IPS-18a (cell line): ENCODE results near the gene RPH3AL.
"Not testable (repeated sequence)": the region's sequence is repeated elsewhere in the genome, so short reads cannot be mapped to it uniquely, and the experiment has no call there.

ENCODE experiments used
- H3K27ac ChIP-seq: one replicate; pipeline ENCODE4 v1.5.1; 2013; ENCODE audit warnings: low read length
- H3K27me3 ChIP-seq: one replicate; pipeline ENCODE4 v1.6.1; 2013; ENCODE audit warnings: mild to moderate bottlenecking, low read length; ENCODE audit not compliant: control insufficient read depth, insufficient read depth
- H3K36me3 ChIP-seq: one replicate; pipeline ENCODE4 v1.6.1; 2013; ENCODE audit warnings: low read depth, low read length; ENCODE audit not compliant: control insufficient read depth
- H3K4me1 ChIP-seq: one replicate; pipeline ENCODE4 v1.6.1; 2013; ENCODE audit warnings: low read depth, low read length; ENCODE audit not compliant: control insufficient read depth
- H3K4me3 ChIP-seq: one replicate; pipeline ENCODE4 v1.5.1; 2013; ENCODE audit warnings: low read length
- H3K9ac ChIP-seq: one replicate; pipeline ENCODE4 v1.6.1; 2013; ENCODE audit warnings: mild to moderate bottlenecking, low read length, moderate library complexity
- H3K9me3 ChIP-seq: one replicate; pipeline ENCODE4 v1.6.1; 2013; ENCODE audit warnings: low read depth, low read length; ENCODE audit not compliant: control insufficient read depth

RPH3AL gene

GRCh38 chr17:279331-279730, 73.3 kb downstream of the RPH3AL start:
- Histone ChIP-seq H3K27me3 (no peaks in the 10 kb centered on the region), H3K27ac (no peak overlapping the region), H3K4me3 (no peak overlapping the region), H3K4me1 (no peaks in the 10 kb centered on the region), H3K36me3 (no peaks in the 10 kb centered on the region), H3K9me3 (no peaks in the 10 kb centered on the region), H3K9ac (no peak overlapping the region)

- Histone ChIP-seq H3K9me3 (no peaks in the 10 kb centered on the region), H3K9ac (no peak overlapping the region), H3K4me3 (no peak overlapping the region), H3K36me3 (no peaks in the 10 kb centered on the region), H3K27me3 (no peaks in the 10 kb centered on the region), H3K27ac (no peak overlapping the region), H3K4me1 (no peaks in the 10 kb centered on the region)
Measured at GRCh38 chr17:278676-279059, 73.9 kb downstream of the RPH3AL start.

DNA sequence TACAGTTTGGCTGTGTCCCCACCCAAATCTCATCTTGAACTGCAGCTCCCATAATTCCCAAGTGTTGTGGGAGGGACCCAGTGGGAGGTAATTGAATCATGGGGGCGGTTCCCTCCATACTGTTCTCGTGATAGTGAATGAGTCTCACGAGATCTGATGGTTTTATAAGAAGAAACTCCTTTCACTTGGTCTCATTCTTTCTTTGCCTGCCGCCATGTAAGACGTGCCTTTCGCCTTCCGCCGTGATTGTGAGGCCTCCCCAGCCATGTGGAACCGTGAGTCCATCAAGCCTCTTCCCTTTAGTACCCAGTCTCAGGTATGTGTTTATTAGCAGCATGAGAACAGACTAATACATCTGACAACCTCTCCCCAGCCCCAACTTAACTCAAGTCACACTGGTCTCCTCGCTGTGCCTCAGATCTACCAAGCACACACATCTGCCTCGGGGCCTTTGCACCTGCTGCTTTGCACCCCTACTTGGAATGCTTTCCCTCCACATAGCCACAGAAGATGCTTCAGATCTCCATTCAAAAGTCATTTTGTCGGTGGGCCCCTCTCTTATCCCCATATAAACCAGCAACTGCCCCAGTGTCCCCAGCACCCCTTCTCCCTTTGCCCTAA, 74.4 kb downstream of the RPH3AL start:
- Histone ChIP-seq H3K9me3 (no peaks in the 10 kb centered on the region), H3K4me3 (no peak overlapping the region), H3K27me3 (no peaks in the 10 kb centered on the region), H3K9ac (no peak overlapping the region), H3K4me1 (no peaks in the 10 kb centered on the region), H3K36me3 (no peaks in the 10 kb centered on the region), H3K27ac (no peak overlapping the region)

DNA sequence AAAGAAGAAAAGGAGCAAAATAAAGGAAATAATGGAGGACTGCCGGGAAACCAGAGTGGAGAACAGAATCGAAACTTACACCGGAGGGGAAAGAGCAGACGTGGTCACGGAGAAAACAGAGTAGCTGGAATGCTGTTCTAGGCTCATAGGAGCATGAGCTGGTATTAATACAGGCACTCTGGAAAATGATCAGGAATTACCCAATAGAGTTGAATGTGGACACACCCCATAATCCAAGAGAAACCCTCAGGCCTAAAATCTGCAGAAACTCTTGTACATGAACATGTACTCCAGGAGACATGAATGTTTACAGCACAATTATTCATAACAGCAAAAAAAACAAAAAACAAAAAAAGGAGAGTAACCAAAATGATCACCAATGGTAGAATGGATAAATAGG, 77.7 kb downstream of the RPH3AL start:
- Histone ChIP-seq H3K27me3 (no peaks in the 10 kb centered on the region), H3K36me3 (no peaks in the 10 kb centered on the region), H3K9me3 (no peaks in the 10 kb centered on the region), H3K4me3 (no peak overlapping the region), H3K4me1 (no peaks in the 10 kb centered on the region), H3K27ac (no peak overlapping the region), H3K9ac (no peak overlapping the region)

GRCh38 chr17:273981-274832, 78.4 kb downstream of the RPH3AL start:
- no peak overlapping the region for H3K9ac ChIP-seq

GRCh38 chr17:272856-273255, 79.8 kb downstream of the RPH3AL start:
- H3K9ac ChIP-seq, H3K9me3 ChIP-seq, H3K36me3 ChIP-seq, H3K27me3 ChIP-seq, H3K4me1 ChIP-seq, H3K4me3 ChIP-seq, H3K27ac ChIP-seq: not testable (repeated sequence)

More at GRCh38 chr17:273981-274832, 78.4 kb downstream of the RPH3AL start:
- Histone ChIP-seq H3K27ac (no peak overlapping the region), H3K36me3 (no peaks in the 10 kb centered on the region), H3K4me1 (no peaks in the 10 kb centered on the region), H3K27me3 (no peaks in the 10 kb centered on the region), H3K9me3 (no peaks in the 10 kb centered on the region), H3K4me3 (no peak overlapping the region)

GRCh38 chr17:271928-272623, 80.5 kb downstream of the RPH3AL start:
- H3K27ac ChIP-seq, H3K9me3 ChIP-seq, H3K36me3 ChIP-seq, H3K27me3 ChIP-seq, H3K4me3 ChIP-seq, H3K9ac ChIP-seq, H3K4me1 ChIP-seq: not testable (repeated sequence)

DNA sequence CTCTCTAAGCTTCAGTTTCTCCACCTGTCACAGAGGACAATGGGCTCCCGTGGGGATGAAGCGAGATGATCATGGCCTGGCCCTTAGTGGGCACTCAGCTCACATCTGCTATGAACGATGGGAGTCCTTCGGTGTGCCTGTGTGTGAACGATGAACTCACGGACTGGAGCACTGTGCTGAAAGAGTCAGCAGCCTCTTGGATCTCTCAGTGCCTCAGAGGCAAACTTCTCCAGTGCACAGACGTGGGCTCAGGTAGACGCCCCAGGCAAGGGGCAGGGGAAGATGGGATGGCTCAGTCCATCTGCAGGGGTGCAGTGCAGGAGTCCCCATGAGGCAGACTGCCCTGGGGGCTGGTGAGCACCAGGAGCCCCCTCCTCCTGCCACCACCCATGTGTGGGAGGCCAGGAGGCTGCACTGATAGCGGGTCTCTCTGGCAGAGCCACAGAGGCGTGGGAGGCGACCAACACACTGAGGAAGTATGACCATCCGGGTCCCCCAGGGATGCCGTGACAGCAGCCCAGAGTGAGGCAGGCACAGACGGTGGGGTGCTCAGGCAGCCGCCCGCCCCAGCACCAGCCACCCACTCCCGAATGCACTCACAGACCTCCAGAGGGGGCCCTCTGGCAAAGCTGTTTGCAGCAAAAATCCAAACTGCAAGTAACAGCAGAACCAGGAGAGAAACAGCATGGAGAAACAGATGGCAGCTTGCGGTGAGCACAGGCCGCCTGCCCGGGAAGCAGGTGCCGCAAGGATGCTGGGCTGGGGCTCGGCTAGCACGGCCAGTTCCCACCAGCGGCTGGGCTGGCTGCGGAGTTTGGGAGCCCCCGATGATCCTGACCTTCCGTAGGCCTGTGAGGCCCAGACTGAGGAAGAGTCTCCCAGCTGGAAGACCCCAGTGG, 82.7 kb downstream of the RPH3AL start:
- Histone ChIP-seq H3K9me3 (no peaks in the 10 kb centered on the region), H3K36me3 (no peaks in the 10 kb centered on the region), H3K27me3 (no peaks in the 10 kb centered on the region), H3K27ac (no peak overlapping the region), H3K4me1 (no peaks in the 10 kb centered on the region), H3K4me3 (no peak overlapping the region), H3K9ac (no peak overlapping the region)

- H3K4me1 ChIP-seq = no peaks in the 10 kb centered on the region
- no peaks in the 10 kb centered on the region for H3K9me3 ChIP-seq
- H3K27ac ChIP-seq = no peak overlapping the region
- no peaks in the 10 kb centered on the region for H3K36me3 ChIP-seq
- H3K9ac ChIP-seq = no peak overlapping the region
- H3K4me3 ChIP-seq = no peak overlapping the region
- no peaks in the 10 kb centered on the region for H3K27me3 ChIP-seq
Measured at GRCh38 chr17:266701-267667, 85.6 kb downstream of the RPH3AL start.

DNA sequence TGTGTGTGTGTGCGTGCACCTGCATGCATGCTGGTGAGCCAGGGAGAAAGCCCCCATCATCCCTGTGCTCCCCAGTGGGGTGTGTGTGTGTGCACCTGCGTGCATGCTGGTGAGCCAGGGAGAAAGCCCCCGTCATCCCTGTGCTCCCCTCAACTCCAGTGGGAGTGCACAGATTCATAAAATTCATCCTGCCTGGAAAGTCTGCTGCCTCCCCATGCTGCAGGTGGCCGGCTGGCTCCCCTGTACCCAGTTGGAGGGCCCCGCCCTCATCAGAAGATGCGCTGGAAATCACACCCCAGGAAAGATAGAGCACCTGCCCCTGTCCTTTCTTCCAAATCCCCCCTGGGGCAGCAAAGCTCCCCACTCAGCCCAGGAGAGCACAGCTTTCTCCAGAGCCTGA, 86.4 kb downstream of the RPH3AL start:
- H3K4me3 ChIP-seq = no peak overlapping the region
- no peak overlapping the region for H3K27ac ChIP-seq
- H3K36me3 ChIP-seq = no peaks in the 10 kb centered on the region

More for the DNA sequence above, 86.4 kb downstream of the RPH3AL start:
- no peaks in the 10 kb centered on the region for H3K9me3 ChIP-seq
- H3K9ac ChIP-seq = no peak overlapping the region
- no peaks in the 10 kb centered on the region for H3K27me3 ChIP-seq
- no peaks in the 10 kb centered on the region for H3K4me1 ChIP-seq
